VCaP (cell line): ENCODE data around the gene ARID1B.

Experiments used
- H3K27ac ChIP-seq: fragments of 450-650 bp; 2 replicates; pipeline ENCODE4 v1.5.1; 2017
- CTCF ChIP-seq: fragments of 450-650 bp; conservative IDR thresholded peaks from 2 replicates; pipeline ENCODE4 v1.5.1; 2017; ENCODE audit warnings: mild to moderate bottlenecking, moderate library complexity

Gene ARID1B

DNA sequence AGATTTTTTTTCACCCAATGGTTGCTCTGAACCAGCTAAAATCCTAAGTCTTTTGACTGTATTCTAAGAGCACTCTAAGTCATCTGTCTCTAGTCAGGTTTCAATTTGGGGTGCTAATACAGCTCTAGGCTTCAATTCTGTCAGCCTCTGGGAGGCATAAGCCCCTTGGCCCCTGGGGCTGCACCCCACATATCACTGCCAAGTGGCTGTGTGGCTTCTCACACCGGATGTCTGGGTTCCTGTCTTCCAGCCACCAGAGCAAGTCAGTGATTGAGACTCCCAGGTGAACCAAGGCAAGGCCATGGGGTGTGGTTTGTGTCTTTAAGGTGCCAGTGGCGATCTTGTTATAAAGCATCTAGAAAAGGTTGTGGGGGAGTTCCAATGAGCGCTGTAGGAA is 409.6 kb downstream of the ARID1B start:
- no peak for TF ChIP-seq CTCF
- H3K27ac ChIP-seq = peak overlapping the region; percentile 67

- no peak for TF ChIP-seq CTCF
These were observed 410.3 kb downstream of the ARID1B start for GRCh38 chr6:157187182-157188083.

DNA sequence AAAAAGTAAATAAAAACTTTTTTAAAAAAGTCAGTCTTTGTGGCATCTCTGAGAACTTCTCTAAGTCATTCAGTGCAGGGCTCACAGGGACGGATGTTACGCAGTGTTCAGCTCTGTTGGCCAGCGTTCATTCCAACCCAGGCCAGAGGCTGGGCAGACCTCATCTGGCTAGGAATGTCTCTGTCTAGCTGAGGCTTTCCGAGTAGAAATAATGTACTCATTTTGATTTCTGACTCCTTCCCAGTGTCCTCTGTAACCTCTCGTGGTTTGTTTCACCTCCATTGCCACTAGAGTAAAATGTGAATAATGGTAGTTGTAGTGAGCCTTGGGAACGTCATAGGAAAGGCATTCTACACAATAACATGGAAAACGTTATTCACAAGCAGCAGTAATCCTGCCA is 411.0 kb downstream of the ARID1B start:
- no peak for TF ChIP-seq CTCF
- peak overlapping the region; percentile 67 for H3K27ac ChIP-seq

More at GRCh38 chr6:157187182-157188083, 410.3 kb downstream of the ARID1B start:
- peak overlapping the region; percentile 67 for H3K27ac ChIP-seq

DNA sequence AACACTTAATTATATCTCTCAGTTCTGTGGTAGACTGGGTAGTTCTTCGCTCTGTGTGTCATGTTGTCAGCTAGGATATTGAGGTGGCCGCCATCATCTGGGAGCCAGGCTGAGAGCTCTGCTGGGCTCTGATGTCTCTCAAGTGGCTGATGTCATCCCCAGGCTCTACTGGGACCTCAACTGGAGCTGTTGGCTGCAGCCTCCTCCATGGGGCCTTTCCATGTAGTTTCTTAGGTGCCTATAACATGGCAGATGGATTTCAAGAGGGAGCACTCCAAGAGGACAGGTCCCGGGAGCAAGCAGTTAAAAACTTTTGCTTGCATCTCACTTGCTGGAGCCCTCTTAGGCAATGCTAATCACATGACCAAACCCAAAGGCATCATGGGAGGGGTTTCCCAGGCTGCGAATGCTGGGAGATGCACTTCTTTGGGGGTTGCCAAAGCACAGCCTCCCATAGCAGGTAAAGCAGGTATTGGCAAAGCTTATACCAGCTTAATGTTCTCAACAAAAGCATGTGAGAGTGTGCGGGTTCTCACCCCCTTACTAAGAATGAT is 416.3 kb downstream of the ARID1B start:
- TF ChIP-seq CTCF = no peak
- peak overlapping the region; percentile 91 for H3K27ac ChIP-seq

DNA sequence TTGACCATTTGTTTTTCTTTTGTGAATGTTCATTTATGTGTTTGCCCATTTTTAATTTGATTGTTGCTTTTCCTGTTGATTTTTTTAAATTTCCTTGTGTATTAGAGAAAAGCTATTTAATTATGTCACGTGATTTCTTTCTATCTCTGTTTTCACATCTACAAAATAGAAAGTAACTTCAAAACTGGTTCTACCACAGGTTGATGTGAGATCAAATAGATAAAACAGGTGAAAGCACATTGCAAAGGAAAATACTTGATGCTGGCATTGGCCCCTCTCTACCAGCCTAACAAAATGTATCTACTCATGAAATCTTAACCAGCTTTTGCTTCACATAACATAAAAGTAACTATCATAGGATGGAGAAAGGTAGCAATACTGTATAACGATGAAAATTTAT is 416.9 kb downstream of the ARID1B start:
- H3K27ac ChIP-seq = peak overlapping the region; percentile 91
- no peak for TF ChIP-seq CTCF

GRCh38 chr6:157194643-157195042 is 417.5 kb downstream of the ARID1B start:
- peak overlapping the region; percentile 91 for H3K27ac ChIP-seq
- no peak for TF ChIP-seq CTCF

GRCh38 chr6:157196391-157196790 is 419.2 kb downstream of the ARID1B start:
- peak overlapping the region; percentile 91 for H3K27ac ChIP-seq
- no peak for TF ChIP-seq CTCF
